HG02852 (cell line): ENCODE data around the gene C5.

ENCODE experiments used
- ATAC-seq: cut with Tn5 transposase; IDR thresholded peaks from one replicate; pipeline ENCODE4 v1.9.1; 2021; ENCODE audit warnings: mild to moderate bottlenecking, moderate library complexity; ENCODE audit not compliant: unreplicated experiment

C5 gene

DNA sequence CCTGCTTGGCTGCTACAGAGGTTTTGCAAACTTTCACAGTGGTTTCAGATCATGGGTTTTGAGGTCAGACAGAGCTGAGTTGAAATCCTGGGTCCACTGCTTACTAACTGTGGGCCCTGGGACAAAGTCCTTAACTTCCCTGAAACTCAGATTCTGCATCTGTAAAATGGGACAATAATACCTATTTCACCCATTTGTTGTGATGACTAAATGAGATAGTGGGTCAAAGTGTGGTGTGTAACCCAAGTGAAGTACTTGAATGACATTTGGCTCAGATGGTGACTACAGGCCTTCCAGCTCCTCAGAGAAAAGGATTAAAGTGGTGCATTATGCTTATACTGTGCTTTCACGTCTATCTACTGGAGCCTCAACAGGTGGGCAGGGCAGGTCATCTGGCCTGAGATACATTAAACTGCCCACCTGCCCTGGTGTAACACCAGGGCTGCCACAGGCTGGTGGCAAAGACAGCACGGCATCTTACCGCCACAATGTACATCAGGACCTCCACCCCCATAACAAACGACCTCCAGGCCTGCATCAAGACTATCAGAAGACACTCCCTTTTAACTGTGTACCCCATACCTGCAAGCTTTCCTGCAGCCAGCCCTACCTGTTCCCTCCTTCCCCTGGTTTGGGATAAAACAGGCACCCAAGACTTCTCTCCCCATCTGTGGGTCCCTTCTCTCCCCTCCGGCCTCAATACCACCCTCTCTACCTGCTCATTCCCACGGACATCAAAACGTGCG is 122.6 kb downstream of the C5 start:
- ATAC-seq, result no peak

- peak; percentile 19 for ATAC-seq
Observed at GRCh38 chr9:120926397-120926928, 123.6 kb downstream of the C5 start, which contains the start of gene TRAF1. TSS of gene TRAF1 (minus strand) at chr9:120926796. CDS start at chr9:120926075, 721 bp downstream.

GRCh38 chr9:120925535-120926396 is 124.3 kb downstream of the C5 start:
- ATAC-seq, result peak; percentile 48

- no peak for ATAC-seq
Observed at GRCh38 chr9:120924698-120925534, 125.2 kb downstream of the C5 start.

- no peak for ATAC-seq
Observed at GRCh38 chr9:120923620-120924328, 126.3 kb downstream of the C5 start.

GRCh38 chr9:120922404-120923195 is 127.5 kb downstream of the C5 start:
- no peak for ATAC-seq

DNA sequence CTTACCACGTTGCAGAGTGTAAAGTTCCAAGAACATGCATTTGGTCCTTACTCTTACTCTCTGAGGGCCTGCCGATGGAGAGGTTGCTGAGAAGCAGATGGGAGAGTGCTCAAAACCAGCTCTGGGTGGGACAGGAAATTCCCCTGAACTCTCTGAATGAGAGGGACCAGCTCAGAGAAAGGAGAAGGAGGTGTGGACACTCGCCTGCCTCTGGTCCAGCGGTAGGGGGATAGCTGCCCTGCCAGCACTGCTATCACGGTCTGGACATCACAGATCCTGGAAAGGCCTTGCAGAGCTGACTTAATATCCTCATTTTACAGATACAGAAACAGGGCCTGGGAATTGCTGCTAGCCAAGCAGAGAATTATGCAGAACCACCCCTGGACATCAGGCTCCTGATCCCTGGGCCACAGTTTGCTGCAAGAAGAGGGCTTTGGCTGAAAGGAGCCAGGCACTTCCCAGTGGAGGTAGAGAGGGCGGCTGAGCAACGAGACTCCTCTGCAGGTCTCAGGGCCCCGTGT is 128.4 kb downstream of the C5 start:
- no peak for ATAC-seq

- ATAC-seq, result peak; percentile 30
Observed at GRCh38 chr9:120920806-120921178, 129.3 kb downstream of the C5 start.

DNA sequence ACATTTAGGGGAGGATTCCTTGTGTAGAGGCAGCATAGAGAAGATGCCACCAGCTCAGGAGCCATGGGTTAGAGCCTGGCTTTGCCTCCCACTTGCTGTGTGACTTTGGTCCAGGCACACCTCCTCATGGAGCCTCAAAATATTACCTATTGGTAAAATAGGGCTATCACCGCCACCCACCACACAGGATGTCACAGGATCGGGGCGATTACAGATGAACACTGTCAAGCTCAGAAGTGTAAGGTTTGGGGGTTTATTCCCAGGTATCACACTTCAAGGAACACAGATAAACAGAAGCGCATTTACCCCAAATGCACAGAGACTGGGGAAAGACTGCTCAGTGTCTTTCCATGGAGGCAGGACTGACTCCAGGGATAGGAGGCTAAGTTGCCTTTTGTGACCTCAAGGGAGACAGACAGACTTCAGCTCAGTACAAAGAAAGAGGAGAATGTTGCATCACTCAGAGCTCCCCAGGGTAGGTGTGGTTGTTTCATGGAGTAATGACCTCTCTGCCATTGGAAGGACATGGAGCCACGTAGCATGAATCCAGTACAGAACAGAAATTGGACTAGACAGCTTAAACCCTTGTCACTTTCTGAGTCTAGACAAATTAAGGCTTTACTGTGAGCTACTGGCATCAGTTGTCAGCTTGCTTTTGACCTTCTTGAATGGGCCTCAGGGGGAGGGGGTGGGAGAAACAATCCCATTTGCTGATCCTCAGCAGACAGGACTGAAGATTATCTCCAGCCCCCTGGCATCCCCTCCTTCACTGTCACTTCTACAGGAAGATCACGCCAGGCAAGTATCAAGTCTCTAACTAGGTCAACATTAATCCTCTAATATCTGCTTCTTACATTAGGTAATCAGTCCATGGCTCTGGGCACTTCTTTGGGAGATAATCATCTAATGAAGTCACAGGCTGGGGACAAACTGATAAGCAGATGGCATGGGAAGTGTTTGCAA is 130.0 kb downstream of the C5 start:
- no peak for ATAC-seq

DNA sequence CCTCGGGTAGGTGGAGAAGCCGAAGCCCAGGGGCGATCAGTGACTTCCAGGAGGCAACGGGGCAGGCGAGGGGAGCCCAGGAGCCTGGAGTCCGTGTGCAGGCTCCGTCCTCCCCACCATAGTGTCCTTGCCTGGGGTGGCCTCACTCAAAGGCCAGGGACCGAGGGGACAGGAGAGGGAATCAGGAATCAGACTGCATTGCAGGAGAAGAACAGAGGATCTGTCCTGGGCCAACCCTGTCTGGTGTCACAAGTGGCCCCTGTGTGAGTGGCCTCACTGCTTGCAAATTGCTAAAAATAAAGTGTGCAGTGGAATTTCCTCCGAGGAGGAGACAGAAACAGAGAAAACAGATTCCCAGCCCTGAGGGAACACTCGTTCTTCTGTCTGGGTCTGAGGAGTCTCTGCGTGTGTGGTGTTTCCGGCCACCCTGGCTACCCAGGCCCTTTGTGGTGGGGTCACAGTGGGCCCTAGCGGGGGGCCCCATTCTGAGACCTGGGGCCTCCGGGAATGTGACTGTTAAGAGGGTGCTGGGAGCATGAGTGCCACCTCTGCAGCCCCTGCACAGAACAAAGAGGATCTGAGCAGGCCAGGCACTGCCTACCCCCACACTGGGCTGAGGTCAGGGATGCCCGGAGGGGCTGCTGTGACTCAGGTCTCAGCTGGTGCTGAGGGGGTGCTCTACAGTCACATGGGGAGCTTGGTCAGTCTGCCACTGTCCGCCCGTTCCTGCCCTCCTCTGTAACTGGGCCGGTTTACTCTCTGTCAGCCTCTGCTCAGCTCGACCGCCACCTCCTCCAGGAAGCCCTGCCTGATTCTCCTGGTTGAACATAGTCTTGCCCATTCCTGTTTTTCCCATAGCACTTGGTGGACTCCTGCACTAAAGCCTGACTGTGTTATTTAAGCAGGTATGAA is 130.9 kb downstream of the C5 start:
- no peak for ATAC-seq

GRCh38 chr9:120917929-120918762 is 131.9 kb downstream of the C5 start:
- ATAC-seq, result no peak

GRCh38 chr9:120916991-120917880 is 132.8 kb downstream of the C5 start:
- ATAC-seq, result no peak

DNA sequence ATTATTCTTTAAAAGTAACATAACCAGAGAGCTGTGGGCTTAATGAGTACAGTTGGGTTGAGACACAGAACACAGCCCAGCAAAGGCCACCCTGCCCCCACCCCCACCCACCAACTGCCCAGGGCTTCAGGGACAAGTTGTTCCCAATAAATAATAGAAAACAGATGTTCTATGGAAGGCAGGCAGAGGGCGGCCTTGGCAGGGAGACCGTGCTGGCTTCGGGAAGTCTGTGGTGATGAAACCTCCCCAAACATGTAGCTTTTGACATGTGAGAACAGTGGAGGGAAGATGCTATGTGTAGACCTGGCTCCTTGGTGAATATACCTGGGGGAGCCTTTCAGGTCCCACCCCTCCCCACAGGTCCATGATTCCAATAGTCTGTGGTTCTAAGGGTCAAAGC is 133.5 kb downstream of the C5 start:
- no peak for ATAC-seq

- ATAC-seq, result peak; percentile 37
Observed at GRCh38 chr9:120915854-120916470, 134.1 kb downstream of the C5 start.

GRCh38 chr9:120914953-120915352 is 135.1 kb downstream of the C5 start:
- ATAC-seq, result no peak
